Stimulated activated CD4-positive, alpha-beta T cell treated with anti-CD3 and anti-CD28 coated beads, Interleukin-15, amount 100 ng/mL, for 48 hours (primary cell): ENCODE results near the gene TMEM51.
A peak's percentile ranks its signal among the peaks of the same experiment; 100 is the strongest.
"Not testable (repeated sequence)": the region's sequence is repeated elsewhere in the genome, so short reads cannot be mapped to it uniquely, and the experiment has no call there.

Experiments used
- DNase-seq, 2 donors: peaks; one replicate each; pipeline ENCODE4 v3.0.0-alpha.2; 2020; ENCODE audit warnings: low read depth in 2 of 2

TMEM51 gene

DNA sequence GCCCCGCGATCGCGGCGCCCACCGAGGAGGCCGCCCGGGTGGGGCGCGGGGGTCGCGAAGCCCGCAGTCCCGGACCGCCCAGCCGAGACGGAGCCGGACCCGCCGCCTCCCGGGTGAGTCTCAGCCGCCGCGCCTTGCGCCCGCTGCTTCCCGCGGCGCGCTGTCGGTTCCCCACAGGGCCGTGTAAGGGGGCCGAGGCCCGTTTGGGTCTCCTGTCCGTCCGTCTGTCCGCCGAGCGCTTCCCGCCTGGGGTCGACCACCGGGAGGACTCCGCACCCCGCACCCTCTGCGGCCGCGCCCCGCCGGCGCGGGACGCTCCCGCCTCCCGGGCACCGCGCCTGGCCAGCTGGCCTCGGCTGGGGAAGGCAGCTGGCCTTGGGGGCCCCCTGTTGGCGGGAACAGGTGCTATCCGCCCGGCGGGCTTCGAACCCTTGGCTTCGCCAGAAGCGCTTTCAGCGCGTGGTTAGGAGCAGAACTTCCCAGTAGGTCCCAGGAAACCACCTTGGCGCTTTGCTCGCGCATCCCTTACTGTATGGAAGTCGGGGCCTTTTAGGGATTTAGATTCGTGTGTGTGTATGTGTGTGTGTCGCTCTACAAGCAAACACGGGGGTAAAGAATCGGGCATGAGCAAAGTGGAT, 414 bp downstream of the TMEM51 start:
- peak in 1 of 2 donors; percentile 27 for DNase-seq

DNA sequence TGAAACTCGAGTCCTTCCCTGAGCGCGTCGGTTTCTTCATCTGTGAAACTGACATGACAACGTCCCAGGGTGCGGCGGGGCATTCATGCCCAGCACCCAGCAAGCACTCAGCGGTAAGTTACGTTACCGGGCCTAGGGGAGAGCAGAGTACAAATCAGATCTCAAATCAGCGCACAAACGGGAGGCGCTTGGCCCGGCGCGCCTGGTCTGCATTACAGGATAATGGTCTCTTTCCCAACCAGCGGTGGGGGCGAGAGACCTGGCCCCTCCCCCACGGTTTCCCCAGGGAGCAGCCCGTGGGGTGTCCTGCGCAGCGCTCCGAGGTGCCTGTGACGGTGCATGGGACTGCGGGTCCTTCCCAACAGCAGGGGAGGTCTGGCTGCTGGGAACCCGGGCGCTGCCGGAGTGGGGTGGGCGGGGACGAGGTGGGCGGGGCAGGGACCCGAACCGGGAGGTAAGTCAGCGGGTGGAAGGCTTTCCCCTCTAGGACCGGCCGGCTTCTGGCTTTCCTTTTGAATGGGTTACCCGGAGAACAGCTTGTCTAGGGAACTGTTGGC, 1.0 kb downstream of the TMEM51 start:
- DNase-seq = no peak

DNA sequence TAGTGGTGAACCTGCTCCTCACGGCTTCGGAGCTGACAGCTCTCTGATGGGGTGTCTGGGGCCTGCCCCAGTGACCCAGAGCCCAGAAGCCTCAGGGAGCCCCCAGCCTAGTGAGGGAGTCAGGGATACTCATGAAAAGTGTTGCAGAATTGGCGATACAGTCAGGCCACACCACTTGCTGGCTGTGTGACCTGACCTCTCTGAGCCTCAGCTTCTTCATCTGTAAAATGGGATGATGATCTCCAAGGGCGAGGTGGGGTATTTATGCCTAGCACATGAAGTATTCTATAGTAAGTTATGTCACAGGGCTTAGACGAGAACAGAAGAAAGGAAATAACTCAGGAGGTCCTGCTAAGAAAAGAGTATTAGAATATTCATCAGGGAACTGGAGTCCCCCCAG, 1.6 kb downstream of the TMEM51 start:
- DNase-seq = no peak

DNA sequence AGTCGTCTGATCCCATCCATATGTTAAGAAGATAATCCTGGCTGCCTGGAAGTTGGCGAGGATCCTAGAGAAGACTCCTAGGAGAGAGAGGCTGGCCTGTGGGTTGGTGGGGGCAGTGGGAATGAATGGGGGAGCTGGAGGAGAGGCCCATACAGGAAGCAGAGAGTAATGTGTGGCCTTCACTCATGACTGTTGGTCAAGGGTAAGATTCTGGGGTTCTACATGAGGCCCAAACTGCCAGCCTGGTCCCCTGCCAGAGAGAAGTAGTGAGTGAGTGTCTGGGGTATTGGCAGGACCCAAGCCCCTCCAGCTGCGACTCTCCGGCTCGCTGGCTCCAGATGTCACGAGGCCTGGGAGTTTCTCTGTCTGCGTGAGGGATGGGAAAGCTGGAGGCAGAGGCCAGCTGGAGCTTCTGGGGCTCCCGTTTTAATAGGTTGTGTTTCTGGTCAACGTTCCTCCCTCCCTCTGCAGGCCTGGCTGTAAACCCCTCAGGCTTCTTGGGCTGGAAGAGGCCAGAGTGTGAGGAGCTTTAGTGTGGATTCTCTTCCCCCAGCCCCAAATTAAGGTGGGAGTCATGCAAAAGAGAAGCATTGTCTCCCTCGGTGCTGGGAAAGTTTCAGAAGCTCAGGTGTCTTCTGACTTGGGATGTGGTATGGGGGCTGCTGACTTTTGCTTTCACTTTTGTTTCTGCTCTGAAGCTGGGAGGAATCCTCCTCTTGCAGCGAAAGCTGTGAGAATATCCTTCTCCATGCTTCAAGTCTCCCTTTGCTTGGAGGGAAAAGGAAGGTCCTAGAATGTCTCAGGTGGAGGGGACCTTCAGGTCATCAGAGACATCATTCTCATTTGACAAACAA, 2.6 kb downstream of the TMEM51 start:
- DNase-seq = no peak

DNA sequence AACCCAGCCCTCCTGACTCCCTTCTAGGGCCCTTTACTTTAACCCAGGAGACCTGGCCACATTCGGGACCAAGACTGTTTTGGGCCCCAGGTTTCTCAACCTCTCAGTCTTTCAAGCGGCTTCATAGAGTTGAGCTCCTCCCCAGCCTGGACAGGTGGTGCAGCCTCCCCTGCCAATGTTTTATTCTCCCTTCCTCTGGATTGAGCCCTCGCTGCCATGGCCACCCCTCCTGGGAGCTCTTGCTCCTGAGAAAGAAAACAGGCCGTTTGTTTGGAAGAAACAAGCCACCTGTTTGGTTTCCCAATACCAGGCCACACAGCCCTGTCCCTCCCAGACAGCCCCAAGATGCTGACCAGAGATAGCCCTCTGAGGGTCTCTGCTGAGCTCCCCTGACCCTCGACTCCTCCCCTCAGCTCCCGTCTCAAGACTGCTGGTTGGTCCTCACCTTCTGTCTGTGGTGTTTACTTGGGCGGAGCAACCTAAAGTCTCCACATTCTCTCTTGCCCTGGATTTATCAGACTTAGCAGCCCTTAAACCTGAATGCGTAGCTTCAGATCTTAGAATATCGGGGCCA, 3.3 kb downstream of the TMEM51 start:
- DNase-seq = no peak

DNA sequence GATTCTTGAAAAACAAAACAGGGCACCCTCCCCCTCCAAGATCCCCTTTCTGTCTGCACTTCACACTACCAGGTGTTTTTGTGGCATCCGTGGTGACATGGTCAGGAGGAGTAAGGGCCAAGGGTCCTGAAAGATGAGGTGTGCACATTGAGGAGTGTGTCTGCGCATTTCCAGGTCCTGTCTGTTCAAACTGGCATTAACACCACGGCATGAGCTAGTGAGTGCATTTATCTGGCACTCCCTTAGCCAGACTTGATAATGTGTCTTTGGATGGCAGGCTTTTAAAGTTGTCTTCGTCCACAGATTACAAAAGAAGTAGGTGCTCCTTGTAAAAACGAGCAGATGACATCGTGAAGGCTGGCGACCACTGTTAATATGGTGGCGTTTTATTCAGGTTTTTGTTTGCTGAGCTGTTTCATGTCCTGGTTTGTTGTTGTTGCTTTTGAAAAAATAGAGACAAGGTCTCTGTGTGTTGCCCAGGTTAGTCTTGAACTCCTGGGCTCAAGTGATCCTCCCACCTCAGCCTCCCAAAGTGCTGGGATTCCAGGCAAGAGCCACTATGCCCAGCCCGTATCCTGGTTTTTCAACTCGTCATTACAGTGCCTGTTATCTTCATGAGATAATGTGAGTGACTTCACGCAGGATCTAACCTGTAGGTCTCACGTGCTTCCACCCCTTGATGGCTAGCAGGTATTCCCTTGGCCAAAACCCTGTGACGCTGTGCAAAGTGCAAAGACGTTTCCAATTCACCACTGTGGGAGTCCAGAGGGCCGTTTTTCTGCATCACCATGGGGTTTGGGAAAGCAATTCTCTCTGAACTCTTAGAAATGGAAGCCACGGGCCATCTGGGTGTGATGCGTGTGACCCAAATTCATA, 4.2 kb downstream of the TMEM51 start:
- DNase-seq = no peak

DNA sequence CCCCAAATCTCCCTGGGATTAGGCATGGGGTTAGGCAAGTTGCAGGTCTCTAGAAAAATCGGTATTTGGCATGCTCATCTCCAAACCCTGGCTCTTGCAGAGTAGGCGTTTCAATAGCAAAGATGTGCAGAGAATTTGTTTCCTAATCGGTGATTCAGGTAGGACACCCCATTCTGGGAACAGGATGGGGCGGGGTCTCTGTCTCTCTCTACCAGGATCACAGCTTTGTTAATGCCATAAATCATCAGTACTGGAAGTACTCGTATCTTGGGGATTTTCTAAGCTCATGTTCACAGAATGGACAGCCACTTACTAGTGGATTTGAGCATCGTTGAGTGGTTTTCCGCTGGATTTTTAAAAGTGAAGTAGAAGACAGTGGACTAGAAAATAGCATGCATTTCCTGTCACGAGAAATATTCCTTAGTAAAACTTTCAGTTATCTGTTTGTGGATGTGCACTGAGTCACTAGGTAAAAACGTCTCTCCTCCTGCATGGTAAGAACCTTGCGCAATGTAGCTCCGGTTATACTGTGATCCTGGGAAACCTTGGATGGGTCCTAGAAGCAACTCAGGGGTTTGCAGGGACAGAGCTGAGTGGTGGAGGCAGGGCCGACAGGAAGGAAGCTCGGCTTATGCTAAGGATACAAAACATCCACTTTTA, 5.1 kb downstream of the TMEM51 start:
- no peak for DNase-seq

DNA sequence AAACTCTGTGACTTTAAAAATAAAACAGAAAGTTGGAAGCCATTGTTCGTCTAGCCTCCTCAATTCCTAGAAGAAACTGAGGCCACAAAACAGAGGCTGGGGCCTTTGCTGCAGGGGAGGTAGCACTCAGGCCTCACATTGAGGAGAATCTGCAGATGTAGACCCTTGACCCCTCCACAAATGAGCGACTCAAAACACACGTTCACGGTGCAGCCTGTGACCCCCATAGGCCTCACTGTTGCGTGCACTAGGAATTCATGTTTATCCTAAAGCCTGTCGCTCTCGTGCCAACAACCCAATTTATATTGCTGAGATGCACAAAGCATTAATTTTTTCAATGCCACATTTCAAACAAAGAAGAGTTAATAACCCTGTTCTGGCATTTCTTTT, 5.6 kb downstream of the TMEM51 start:
- no peak for DNase-seq

DNA sequence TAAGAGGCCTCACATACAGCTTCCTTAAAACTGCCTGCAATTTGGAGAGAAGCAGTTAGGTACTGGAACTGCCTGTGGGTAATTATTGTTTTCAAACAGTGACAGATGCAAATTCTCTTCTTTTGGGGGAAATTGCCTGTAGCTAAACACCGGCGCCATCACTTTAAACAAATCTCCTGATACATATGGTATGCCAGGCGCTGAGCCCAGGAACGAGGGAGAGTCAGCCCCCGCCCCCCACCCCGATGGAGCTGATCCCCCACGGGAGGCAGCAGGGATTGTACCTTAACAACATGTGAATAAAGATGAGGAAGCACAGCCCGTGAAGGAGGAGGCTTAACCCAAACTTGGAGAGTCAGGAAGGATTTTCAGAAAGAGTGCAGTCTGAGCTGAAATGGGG, 7.1 kb downstream of the TMEM51 start:
- DNase-seq = no peak

DNA sequence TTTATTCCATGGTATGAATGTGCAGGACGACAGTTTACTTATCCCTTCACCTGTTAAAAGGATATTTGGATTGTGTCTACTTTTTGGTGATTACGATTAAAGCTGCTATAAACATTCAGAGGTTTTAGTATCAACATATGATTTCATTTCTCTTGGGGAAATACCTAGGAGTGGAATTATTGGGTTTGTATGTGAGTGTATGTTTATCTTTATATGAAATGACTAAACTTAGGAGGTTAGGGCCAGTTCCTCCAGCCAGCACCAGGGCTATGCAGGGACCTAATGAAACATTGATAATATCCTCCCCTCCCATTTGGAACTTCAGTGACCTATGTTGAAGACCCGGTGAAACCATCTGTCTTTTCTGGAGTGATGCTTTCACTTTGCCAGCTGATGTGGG, 13.8 kb downstream of the TMEM51 start:
- DNase-seq = no peak

DNA sequence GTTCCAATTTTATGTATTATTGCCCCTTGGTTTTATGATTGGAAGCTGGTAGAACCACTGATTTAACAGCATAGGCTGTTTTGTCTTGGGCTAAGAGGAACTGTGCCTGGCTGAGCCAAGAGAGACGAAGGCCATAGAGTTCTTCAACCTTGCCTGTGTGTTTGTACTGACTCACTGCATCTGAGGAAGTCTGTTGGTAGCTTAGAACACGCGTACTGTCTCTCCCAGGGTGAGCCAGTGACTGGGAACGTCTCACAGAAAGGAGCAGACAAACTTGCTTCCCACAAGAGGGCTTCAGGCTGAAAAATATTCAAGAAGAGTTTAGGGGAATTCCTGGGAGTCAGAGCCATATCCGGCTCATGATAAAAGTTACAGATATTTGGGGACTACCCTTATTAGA, 14.9 kb downstream of the TMEM51 start:
- DNase-seq = no peak

DNA sequence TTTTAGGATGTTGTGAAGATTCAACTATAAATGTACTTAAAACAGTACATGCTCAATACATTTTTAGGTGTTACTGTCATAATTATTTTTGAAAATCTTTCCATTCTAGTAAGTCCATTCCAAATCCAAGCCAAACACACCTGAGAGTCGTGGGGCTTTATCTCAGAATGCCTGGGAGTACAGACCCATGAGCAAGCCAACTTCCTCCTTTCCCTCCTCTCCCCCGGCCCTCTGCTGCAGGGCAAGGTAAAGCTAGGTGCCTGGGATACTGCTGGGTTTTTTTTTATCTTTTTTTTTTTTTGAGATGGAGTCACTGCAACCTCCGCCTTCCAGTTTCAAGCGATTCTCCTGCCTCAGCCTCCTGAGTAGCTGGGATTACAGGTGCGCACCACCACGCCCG, 16.5 kb downstream of the TMEM51 start:
- DNase-seq = no peak

DNA sequence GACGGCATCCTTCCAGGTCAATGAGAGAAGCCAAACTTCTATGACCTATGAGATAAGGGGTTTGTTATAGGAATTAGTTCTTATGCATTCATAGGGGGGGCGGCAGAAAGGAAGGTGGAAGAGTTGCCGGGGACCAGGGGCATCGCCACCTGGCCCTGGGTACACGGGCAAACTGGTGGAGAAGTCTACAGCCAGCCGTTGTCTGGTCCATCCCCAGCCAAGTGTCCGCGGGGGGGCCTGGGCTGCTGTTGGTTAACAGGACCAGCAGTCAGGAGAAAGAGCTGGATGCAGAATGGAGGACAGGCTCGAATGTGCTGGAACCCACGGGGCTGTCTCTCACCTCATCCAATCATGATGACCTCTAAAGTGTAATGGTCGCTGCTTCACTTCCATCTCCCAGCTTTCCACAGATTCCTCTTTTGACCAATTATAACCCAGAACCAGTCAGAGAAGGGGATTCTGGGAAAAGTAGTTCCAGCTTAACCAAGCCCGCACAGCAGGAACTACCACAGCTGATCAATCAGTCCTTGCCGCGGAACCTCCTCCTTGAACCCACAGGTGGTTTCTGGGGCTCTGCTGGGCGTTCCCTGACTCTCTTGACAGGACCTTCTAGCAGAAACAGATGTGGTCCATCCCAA, 17.8 kb downstream of the TMEM51 start:
- no peak for DNase-seq

DNA sequence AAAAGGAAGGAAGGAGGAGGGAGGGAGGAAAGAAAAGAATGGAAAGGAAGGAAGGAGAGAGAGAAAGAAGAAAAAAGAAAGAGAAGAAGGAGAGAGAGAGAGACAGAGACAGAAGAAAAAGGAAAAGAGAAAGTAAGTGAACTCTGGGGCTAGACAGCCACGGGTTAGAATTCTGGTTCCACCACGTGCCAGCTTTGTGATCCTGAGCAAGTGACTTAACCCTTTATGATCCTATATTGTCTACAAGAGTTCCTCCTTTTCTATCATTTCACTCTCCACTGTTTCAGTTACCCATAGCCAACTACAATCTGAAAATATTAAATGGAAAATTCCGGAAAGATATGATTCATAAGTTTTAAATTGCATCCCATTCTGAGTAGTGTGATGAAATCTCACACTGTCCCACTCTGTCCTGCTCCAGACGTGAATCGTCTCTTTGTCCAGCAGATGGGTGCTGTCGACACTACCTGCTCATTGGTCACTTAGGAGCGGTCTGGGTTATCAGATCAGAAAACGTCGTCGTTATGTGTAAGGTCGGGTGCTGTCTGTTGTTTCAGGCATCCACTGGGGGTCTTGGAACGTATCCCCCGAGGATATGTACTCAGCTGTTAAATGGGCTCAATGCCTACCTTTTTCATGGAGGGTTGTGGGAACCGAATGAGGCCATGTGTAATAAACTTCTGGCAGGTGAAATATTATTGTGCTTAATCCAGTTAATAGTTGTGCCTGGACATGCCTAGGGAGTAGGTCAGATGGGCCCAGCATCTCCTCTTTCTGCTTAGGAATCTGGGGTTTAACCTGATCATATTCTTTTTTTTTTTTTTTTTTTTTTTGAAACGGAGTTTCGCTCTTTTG, 19.1 kb downstream of the TMEM51 start:
- DNase-seq = no peak

DNA sequence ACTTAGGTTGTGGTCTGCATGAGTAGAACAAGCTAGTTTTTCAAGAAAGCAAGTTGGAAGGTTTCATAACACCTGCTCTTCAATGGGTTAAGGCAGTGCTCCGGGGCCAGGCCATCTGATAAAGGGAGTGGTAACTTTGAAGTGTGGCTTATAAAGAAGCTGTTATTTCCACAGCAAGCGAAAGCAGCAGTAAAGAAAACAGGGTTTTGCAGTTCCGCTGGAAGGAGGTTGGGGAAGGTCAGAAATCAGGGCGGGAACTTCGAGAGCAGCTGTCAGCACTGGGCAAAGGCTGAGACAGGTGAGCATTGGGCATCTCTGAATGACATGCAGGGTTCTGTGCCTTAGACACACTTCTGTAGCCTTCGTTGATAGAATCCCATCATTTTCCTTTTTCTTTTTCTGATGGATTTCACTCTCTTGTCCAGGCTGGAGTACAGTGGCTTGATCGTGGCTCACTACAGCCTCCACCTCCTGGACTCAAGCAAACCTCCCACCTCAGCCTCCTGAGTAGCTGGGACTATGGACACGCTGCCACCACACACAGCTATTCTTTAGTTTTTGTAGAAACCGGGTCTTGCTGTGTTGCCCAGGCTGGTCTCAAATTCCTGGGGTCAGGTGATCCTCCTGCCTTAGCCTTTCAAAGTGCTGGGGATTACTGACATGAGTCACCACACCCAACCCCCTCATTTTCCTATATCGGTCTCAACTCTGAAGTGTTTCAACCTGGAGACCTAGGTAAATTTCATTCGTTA, 20.5 kb downstream of the TMEM51 start:
- no peak for DNase-seq

DNA sequence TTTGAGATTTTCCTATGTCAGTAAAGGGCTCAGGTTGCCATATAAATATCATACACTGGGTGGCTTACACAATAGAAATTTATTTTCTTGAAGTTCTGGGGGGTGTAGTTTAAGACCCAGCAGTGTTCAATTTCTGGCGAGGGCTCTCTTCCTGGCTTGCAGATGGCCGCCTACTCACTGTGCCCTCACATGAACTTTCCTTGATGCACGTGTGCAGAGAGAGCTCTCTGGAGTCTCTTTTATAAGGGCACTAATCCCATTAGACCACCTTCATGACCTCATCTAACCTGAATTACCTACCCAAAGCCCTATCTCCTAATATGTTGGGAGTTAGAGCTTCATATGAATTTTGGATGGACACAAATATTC, 21.1 kb downstream of the TMEM51 start:
- DNase-seq = no peak

DNA sequence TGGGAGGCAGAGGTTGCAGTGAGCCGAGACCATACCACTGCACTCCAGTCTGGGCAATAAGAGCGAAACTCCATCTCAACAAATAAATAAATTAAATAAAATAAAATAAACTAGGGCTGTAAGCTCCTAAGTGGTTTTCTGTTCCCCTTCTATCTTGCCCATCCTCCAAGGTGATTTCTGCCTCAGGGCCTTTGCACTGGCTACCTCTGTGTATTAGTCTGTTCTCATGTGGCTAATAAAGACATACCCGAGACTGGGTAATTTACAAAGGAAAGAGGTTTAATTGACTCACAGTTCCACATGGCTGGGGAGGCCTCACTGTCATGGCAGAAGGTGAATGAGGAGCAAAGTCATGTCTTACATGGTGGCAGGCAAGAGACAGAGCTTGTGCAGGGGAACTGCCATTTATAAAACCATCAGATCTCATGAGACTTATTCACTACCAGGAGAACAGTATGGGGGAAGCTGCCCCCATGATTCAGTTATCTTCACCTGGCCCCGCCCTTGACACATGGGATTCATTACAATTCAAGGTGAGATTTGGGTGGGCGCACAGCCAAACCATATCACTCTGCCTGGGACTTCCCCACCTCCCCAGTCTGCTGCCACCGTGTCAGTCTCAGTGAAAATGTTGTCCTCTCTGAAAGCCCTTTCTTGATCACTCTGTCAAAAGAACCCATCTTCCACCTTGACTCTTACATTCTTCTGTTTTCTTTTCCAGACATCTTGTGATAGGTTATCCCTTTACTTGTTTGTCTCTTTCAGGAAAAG, 22.0 kb downstream of the TMEM51 start:
- DNase-seq = not testable (repeated sequence)

DNA sequence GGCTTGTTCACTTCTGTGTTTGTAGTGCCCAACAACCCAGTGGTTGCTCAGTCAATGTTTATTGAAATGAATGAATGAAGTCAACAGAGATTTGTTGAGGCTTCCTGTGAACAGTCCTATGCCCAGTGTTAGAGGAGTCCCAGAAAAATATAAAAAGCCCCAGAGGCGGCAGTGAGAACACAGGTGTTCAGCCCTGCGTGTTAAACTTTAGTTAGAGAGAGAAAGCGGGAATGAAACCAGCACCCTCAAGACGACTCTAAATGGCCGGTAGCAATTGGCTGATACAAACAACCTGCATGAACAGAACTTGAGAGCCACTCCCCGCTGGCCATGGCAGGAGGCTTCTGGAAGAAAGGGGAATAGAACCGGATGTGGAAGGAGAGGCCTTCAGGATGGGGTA, 22.6 kb downstream of the TMEM51 start:
- no peak for DNase-seq
